HG03064 (cell line): Measurements from ENCODE around the gene GKN1.

Experiments used
- ATAC-seq: cut with Tn5 transposase; IDR thresholded peaks from one replicate; pipeline ENCODE4 v1.9.1; 2021; ENCODE audit warnings: low read depth; ENCODE audit not compliant: unreplicated experiment

GKN1 gene

GRCh38 chr2:69001879-69002278 is 27.4 kb downstream of the GKN1 start:
- ATAC-seq = no peak

DNA sequence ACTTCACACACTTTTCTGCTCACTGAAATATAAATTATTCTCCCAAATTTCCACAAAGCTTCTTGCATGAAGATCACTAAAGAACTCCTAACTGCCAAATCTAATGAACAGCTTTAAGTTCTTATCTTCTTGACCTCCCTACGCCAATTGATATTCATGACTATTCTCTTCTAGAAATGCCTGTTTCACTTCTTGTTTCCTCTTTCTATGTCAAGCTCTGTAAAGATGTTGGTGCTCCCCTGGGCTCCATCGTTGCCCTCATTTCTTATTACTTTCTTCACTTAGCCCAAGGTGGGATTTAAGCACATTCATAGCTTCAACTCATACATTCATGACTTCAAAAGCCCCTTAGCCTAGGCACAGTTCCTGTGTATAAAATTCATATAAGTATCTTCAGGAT is 29.3 kb downstream of the GKN1 start:
- ATAC-seq = no peak

DNA sequence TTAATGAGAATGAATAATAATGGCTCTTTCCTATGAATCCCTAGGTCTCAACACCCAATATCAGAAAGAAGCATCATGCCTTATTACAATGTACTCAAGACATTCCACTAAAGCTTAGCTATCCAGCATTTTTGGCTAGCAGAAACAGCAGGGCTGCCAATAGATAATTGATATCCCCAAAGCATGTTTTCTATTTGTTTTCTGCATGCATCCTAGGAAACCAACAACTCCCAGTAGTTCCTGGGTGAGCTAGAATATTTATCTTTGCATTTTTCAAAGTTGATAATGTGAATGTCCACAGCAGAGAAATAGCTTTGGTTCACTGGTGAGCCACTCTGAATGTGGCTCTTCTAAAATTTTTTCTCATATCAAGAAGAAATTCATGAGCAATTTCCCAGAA is 32.7 kb downstream of the GKN1 start:
- ATAC-seq = no peak

DNA sequence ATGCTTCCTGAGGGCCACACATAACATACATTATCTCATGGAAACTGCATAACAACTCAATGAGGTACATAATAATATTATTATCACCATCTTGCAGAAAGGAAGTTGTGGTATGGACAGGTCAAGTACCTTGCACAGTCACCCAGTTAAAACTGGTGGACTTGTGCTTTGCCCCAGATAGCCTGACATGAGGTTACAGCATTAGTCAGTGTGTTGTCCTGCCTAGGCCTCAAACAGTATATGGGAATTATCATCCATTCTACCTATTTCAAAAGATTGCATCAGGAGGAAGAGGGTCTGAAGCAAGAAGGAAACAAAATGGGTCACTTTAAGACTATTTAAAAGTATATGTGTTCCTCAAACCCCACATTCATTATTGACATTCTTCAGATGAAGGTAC is 33.2 kb downstream of the GKN1 start:
- ATAC-seq = no peak

GRCh38 chr2:69010437-69011194 is 36.2 kb downstream of the GKN1 start:
- no peak for ATAC-seq

- no peak for ATAC-seq
These were observed 37.2 kb downstream of the GKN1 start for GRCh38 chr2:69011611-69012157.

GRCh38 chr2:69012310-69013141 is 38.1 kb downstream of the GKN1 start:
- ATAC-seq = no peak

- no peak for ATAC-seq
These were observed 38.9 kb downstream of the GKN1 start, which contains the start of gene ANTXR1 for GRCh38 chr2:69013142-69013839. ANTXR1 (plus strand) TSS chr2:69013179; CDS start chr2:69013500, 321 bp downstream.

- no peak for ATAC-seq
These were observed 39.7 kb downstream of the GKN1 start for GRCh38 chr2:69013840-69014821.

DNA sequence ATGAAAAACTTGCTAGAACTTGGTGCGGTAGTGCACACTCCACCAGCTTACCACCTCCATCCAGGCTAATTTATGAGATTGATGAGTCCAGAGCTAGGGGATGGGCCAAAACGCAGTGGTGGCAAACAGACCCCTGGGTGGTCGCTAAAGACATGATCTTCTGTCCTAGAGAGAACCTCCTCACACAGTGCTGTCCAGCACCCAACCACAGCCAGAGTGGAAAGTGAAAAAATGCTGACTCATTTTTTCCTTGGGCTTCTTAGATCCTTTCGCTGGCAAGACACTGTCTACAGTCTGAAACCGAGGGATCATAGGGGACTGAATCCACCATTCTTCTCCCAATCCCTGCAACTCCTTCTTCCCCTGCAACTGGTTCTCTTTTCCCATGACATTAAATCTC is 42.6 kb downstream of the GKN1 start:
- no peak for ATAC-seq

DNA sequence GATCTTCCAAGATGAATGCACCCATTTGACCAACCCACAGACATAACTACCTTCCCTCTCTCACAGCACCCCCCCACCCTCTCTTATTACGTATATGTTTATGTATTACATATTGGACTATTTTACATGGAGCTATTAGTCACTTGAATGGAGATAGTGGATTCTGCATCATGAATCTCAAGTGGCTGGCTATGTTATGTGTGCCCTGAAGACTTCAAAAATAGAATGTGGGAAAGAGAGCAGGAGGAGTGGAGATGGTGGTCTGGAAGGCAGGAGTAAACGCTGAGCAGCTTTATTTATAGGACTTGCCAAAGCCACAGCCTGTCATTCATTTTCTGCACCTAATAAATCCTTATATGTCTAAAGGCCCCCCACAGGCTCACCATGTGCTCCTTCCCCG is 43.4 kb downstream of the GKN1 start:
- ATAC-seq = no peak

GRCh38 chr2:69018678-69019095 is 44.3 kb downstream of the GKN1 start:
- no peak for ATAC-seq

DNA sequence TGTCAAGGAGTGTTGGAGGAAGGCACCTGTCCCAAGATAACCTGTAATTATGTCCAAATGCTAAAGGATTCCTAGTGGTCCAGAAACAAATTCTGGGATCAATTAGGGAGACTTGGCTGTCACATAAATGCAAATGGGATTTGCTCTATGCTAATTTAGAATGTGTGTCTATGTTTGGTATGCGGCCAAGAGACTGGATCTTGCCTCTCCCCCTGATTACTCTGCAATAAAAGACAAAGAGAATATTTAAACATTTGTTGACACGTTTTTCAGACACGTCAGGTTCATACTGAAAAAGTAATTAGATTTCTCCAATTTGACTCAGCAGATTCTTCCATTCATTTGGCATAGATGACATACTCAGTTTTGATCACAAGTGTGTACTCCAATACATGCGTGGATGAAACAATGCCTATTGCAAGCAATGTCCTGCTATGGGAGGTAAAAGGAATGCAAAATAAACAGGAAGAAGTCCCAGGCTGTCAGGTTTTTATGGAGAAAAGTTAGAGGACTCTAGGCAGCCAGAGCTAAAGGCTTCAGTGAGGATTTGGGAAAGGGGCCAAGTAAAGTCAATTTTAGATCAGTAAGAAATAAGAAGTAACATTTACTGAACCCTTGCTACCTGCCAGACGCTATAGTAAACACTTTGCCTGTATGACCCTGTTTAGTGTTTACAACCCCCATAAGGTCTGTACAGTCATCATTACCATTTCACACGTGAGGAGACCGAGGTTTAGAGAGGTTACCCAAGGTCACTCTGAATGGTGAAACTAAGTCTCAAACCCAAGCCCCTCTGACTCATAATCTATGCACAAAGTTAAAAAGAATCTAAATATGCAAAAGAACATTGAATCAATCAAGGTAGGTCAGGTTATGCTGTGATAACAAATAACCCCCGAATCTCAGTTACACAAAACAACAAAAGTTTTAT is 46.3 kb downstream of the GKN1 start:
- ATAC-seq = no peak

GRCh38 chr2:69021727-69022126 is 47.3 kb downstream of the GKN1 start:
- ATAC-seq = no peak

- ATAC-seq = no peak
These were observed 48.1 kb downstream of the GKN1 start for GRCh38 chr2:69022548-69022947.

- ATAC-seq = no peak
These were observed 48.8 kb downstream of the GKN1 start for GRCh38 chr2:69023236-69023635.

GRCh38 chr2:69026026-69026425 is 51.6 kb downstream of the GKN1 start:
- ATAC-seq = no peak

- ATAC-seq = no peak
These were observed 52.4 kb downstream of the GKN1 start for GRCh38 chr2:69026691-69027459.
